Mesenchymal stem cell (in vitro differentiated cells and primary cell): ENCODE data around the gene SYTL3.

Experiments used
- DNase-seq: peaks from one replicate; pipeline ENCODE4 v3.0.0-alpha.2; 2013
- H2AFZ ChIP-seq: one replicate; pipeline ENCODE4 v1.6.1; 2013; ENCODE audit warnings: low read depth, mild to moderate bottlenecking, control low read depth, inconsistent platforms, low read length, moderate library complexity
- H2AK5ac ChIP-seq: 2 replicates; pipeline ENCODE4 v1.6.1; 2013; ENCODE audit warnings: low read length, moderate library complexity, mild to moderate bottlenecking, inconsistent platforms; ENCODE audit not compliant: severe bottlenecking
- H2BK120ac ChIP-seq: one replicate; pipeline ENCODE4 v1.6.1; 2013; ENCODE audit warnings: low read depth, mild to moderate bottlenecking, inconsistent platforms, low read length, moderate library complexity
- H2BK12ac ChIP-seq, 2 experiments: one replicate each; pipeline ENCODE4 v1.6.1; 2013; ENCODE audit warnings: inconsistent platforms in 2 of 2, low read length in 2 of 2, mild to moderate bottlenecking in 2 of 2, moderate library complexity in 2 of 2, control low read depth in 1 of 2
- H2BK15ac ChIP-seq: one replicate; pipeline ENCODE4 v1.6.1; 2013; ENCODE audit warnings: mild to moderate bottlenecking, low read depth, inconsistent platforms; ENCODE audit not compliant: poor library complexity, severe bottlenecking
- H2BK5ac ChIP-seq: 2 replicates; pipeline ENCODE4 v1.6.1; 2013; ENCODE audit warnings: low read depth, mild to moderate bottlenecking, low read length, control low read depth, inconsistent platforms; ENCODE audit not compliant: poor library complexity, severe bottlenecking
- H3K14ac ChIP-seq, 2 experiments: one replicate each; pipeline ENCODE4 v1.6.1; 2013; ENCODE audit warnings: inconsistent platforms in 2 of 2, low read length in 2 of 2, control low read depth in 1 of 2, mild to moderate bottlenecking in 1 of 2, moderate library complexity in 1 of 2
- H3K18ac ChIP-seq, 2 experiments: one replicate each; pipeline ENCODE4 v1.6.1; 2013; ENCODE audit warnings: inconsistent platforms in 2 of 2, low read length in 2 of 2, control low read depth in 1 of 2, low read depth in 1 of 2, mild to moderate bottlenecking in 1 of 2
- H3K23ac ChIP-seq, 2 experiments: one replicate each; pipeline ENCODE4 v1.6.1; 2013; ENCODE audit warnings: inconsistent platforms in 2 of 2, low read length in 2 of 2, mild to moderate bottlenecking in 2 of 2, moderate library complexity in 2 of 2, control low read depth in 1 of 2
- H3K27ac ChIP-seq: 2 replicates; pipeline ENCODE4 v1.5.1; 2013; ENCODE audit warnings: mild to moderate bottlenecking, moderate library complexity, low read length, control low read depth, inconsistent platforms; ENCODE audit not compliant: poor library complexity, severe bottlenecking
- H3K27me3 ChIP-seq, 2 experiments: 2 replicates each; pipeline versions ENCODE4 v1.6.1 to v1.7.0; 2013; ENCODE audit warnings: low read length in 2 of 2, mild to moderate bottlenecking in 2 of 2, moderate library complexity in 2 of 2, control low read depth in 1 of 2, inconsistent platforms in 1 of 2; ENCODE audit not compliant: control insufficient read depth in 1 of 2, insufficient read depth in 1 of 2
- H3K36me3 ChIP-seq, 2 experiments: 2 replicates each; pipeline versions ENCODE4 v1.6.1 to v1.7.0; 2013; ENCODE audit warnings: low read length in 2 of 2, control low read depth in 1 of 2, inconsistent platforms in 1 of 2, low read depth in 1 of 2, mild to moderate bottlenecking in 1 of 2; ENCODE audit not compliant: insufficient read depth in 2 of 2, control insufficient read depth in 1 of 2
- H3K4ac ChIP-seq, 2 experiments: one replicate each; pipeline ENCODE4 v1.6.1; 2013; ENCODE audit warnings: inconsistent platforms in 2 of 2, low read length in 2 of 2, mild to moderate bottlenecking in 2 of 2, moderate library complexity in 2 of 2, control low read depth in 1 of 2, low read depth in 1 of 2
- H3K4me1 ChIP-seq: 2 replicates; pipeline ENCODE4 v1.6.1; 2013; ENCODE audit warnings: low read depth, low read length, control low read depth; ENCODE audit not compliant: control insufficient read depth, insufficient read depth
- H3K4me2 ChIP-seq: 2 replicates; pipeline ENCODE4 v1.6.1; 2013; ENCODE audit warnings: low read length, mild to moderate bottlenecking, inconsistent platforms; ENCODE audit not compliant: poor library complexity, severe bottlenecking
- H3K4me3 ChIP-seq, 2 experiments: 2 replicates each; pipeline versions ENCODE4 v1.5.1 to v1.7.0; 2013; ENCODE audit warnings: low read length in 2 of 2, mild to moderate bottlenecking in 2 of 2, control low read depth in 1 of 2, low read depth in 1 of 2; ENCODE audit not compliant: insufficient read depth in 1 of 2
- H3K79me1 ChIP-seq: replicated peaks from 2 replicates; pipeline ENCODE4 v1.6.1; 2013; ENCODE audit warnings: mild to moderate bottlenecking, control low read depth, low read length, inconsistent platforms; ENCODE audit not compliant: poor library complexity, severe bottlenecking
- H3K9ac ChIP-seq: 2 replicates; pipeline ENCODE4 v1.7.0; 2013; ENCODE audit warnings: mild to moderate bottlenecking, low read length, moderate library complexity
- H3K9me3 ChIP-seq: 2 replicates; pipeline ENCODE4 v1.7.0; 2013; ENCODE audit warnings: mild to moderate bottlenecking, low read length; ENCODE audit not compliant: control insufficient read depth
- H4K8ac ChIP-seq: one replicate; pipeline ENCODE4 v1.6.1; 2013; ENCODE audit warnings: inconsistent platforms, mild to moderate bottlenecking, low read length, moderate library complexity
- H4K91ac ChIP-seq: one replicate; pipeline ENCODE4 v1.6.1; 2013; ENCODE audit warnings: mild to moderate bottlenecking, low read length, inconsistent platforms
- WGBS: methylation state at CpG from one replicate; pipeline ENCODE4 v1.1.7; 2013; ENCODE audit warnings: mixed read lengths; 5-methylcytosine and 5-hydroxymethylcytosine counted together

SYTL3 gene

DNA sequence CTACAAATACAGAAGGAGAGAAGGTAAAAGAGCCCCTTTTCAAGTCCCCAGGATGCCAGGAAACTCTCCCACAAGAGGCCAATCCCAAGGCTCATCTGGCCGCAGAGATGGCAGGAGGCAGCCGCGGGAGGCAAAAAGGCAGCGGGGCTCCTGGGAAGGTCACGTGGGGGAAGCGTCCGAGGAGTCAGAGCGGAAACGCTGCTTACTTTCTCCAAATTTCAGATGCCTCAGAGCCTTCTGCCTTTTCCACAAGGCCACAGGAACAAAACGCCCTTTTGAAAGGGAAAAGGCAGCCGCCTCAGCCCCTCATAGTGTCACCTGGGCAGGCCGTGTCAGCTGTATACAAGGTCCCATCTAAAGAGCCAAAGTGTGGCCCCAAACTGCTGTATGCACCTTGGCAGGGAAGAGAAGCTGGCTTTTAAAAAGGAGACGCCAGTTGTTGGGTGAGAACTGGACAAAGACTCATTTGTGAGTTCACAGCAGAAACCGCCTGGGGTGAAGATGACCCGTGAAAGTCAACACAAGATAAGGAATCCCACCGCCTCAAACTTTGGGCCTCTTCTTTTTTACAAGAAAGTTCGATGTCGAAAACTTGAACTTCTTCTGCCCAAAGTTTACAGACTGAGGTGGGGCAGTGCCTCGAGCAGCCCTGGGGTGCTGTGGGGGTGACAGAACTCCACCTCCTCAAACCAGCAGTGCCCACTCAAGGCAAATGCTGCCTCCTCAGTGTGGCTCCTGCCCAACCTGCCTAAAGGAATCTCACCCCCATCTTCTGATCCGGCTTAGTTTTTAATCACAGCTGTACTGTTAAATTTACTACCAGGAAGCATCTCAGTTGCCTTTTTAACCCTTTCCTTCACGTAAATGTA, 124.0 kb downstream of the SYTL3 start:
- Histone ChIP-seq H3K9ac (no peak overlapping the region), H2BK5ac (no peak overlapping the region), H3K4me1 (peaks cover 15% of the 10 kb centered on the region), H3K14ac (no peak overlapping the region), H2BK15ac (no peak overlapping the region), H3K4ac (no peak overlapping the region), H3K27me3 (no peaks in the 10 kb centered on the region), H2BK120ac (no peak overlapping the region), H2AFZ (no peak overlapping the region), H4K8ac (peak overlapping the region; percentile 38), H3K9me3 (no peaks in the 10 kb centered on the region), H3K18ac (no peak overlapping the region), H3K4me3 (no peak overlapping the region), H2BK12ac (no peak overlapping the region), H3K36me3 (peaks cover 32 to 69% of the 10 kb centered on the region in 2 experiments), H3K79me1 (peaks cover 47% of the 10 kb centered on the region), H3K23ac (peak overlapping the region in 1 of 2 experiments; percentile 57), H3K27ac (peak overlapping the region; percentile 80), H2AK5ac (peak overlapping the region; percentile 69), H4K91ac (no peak overlapping the region), H3K4me2 (no peak overlapping the region)
- DNase-seq: no peak
- WGBS: 79% methylated on average over 17 of the region's 21 CpGs

DNA sequence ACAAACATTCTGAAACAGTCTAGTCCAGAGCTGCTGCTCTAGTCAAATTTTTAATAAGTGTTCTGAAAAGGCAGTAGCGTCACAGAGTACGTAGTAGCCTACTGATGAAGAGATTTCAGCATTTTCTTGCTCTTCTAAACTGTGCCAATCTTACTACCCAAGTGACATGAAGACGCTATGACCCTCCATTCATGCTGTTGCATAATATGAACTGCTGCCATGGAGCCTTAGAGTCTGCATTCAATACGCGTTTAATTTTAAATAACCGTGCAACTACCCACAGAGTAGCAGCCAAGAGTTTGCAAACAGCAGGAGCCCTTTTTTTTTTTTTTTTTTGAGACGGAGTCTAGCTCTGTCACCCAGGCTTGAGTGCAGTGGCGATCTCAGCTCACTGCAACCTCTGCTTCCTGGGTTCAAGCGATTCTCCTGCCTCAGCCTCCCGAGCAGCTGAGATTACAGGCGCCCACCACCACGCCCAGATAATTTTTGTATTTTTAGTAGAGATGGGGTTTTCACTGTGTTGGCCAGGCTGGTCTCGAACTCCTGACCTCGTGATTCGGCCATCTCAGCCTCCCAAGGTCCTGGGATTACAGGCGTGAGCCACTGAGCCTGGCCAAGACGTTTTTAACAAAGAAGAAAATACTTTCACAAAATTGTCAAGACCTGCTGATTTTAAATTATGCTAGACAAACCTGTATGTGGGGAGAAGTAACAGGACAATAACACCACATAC, 125.0 kb downstream of the SYTL3 start:
- 91% methylated on average over 15 of the region's 17 CpGs for WGBS
- no peak overlapping the region for H4K8ac ChIP-seq
- H3K27me3 ChIP-seq: no peaks in the 10 kb centered on the region
- peaks cover 13% of the 10 kb centered on the region for H3K4me1 ChIP-seq
- H3K36me3 ChIP-seq: peaks cover 24 to 58% of the 10 kb centered on the region in 2 experiments
- no peak overlapping the region for H2AK5ac ChIP-seq
- H2BK5ac ChIP-seq: no peak overlapping the region
- H3K9ac ChIP-seq: no peak overlapping the region
- H2BK120ac ChIP-seq: no peak overlapping the region
- peaks cover 47% of the 10 kb centered on the region for H3K79me1 ChIP-seq
- no peak overlapping the region for H2BK15ac ChIP-seq
- no peak overlapping the region for H3K27ac ChIP-seq
- no peak overlapping the region for H4K91ac ChIP-seq
- H2AFZ ChIP-seq: no peak overlapping the region
- H3K14ac ChIP-seq: no peak overlapping the region
- no peak overlapping the region for H3K18ac ChIP-seq
- no peak for DNase-seq
- no peak overlapping the region for H3K23ac ChIP-seq
- H3K4me3 ChIP-seq: no peak overlapping the region
- H3K4ac ChIP-seq: no peak overlapping the region
- no peak overlapping the region for H3K4me2 ChIP-seq
- H3K9me3 ChIP-seq: no peaks in the 10 kb centered on the region
- no peak overlapping the region for H2BK12ac ChIP-seq

DNA sequence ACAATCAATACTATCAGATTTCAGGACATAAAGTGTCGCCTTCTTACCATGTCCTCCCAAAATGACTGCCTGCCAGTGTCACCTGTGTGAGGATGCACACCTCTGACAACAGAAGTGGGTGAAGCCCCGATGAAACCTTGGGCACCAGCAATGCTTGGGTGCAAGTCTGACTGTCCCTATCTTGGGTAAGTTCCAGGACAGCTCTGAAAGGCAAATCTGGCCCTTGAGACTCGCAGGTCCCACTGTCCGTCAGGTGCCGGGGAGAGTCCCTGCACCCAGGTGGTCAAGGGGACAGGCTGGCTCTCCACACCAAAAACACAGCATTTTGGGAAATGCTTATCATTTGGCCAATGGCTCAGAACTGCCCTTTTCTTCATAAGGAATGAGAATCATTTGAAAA, 126.0 kb downstream of the SYTL3 start:
- H4K8ac ChIP-seq: no peak overlapping the region
- no peak overlapping the region for H3K14ac ChIP-seq
- WGBS: 97% methylated on average over 5 of the region's 5 CpGs

DNA sequence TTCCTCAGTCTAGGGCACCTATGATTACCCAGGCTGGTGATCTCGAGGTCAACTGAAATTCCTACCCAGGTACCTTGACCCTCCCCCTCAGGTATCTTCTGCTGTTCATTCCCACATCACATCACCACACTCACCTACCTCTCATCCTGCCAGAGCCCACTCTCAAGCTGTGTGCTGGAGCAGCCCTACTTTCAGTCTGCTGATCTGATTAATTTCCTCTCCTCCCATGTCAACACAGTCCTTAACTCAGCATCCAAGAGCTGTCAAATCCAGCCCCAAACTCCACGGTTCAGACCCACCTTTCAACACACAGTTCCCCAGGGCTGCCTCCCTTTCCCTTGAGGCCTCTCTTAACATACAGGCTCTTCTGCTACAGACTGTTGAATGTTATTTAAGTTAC, 126.9 kb downstream of the SYTL3 start:
- Histone ChIP-seq H2BK5ac (no peak overlapping the region), H3K4me3 (no peak overlapping the region), H3K36me3 (peaks cover 20 to 51% of the 10 kb centered on the region in 2 experiments), H3K27me3 (no peaks in the 10 kb centered on the region), H3K27ac (no peak overlapping the region), H3K4ac (no peak overlapping the region), H2AFZ (no peak overlapping the region), H3K9ac (no peak overlapping the region), H3K14ac (no peak overlapping the region), H3K9me3 (no peaks in the 10 kb centered on the region), H3K18ac (no peak overlapping the region), H2BK120ac (no peak overlapping the region), H3K4me1 (peaks cover 13% of the 10 kb centered on the region), H2BK12ac (no peak overlapping the region), H3K79me1 (peaks cover 41% of the 10 kb centered on the region), H3K4me2 (no peak overlapping the region), H2AK5ac (no peak overlapping the region), H4K91ac (no peak overlapping the region), H3K23ac (no peak overlapping the region), H4K8ac (no peak overlapping the region), H2BK15ac (no peak overlapping the region)
- DNase-seq: no peak
- 84% methylated on average over 2 of the region's 2 CpGs for WGBS

More for the DNA sequence above, 126.0 kb downstream of the SYTL3 start:
- Histone ChIP-seq H2AK5ac (no peak overlapping the region), H3K27me3 (no peaks in the 10 kb centered on the region), H4K91ac (no peak overlapping the region), H2BK12ac (no peak overlapping the region), H3K4ac (no peak overlapping the region), H2BK5ac (no peak overlapping the region), H3K4me3 (no peak overlapping the region), H3K27ac (no peak overlapping the region), H3K36me3 (peaks cover 20 to 53% of the 10 kb centered on the region in 2 experiments), H3K23ac (no peak overlapping the region), H3K4me2 (no peak overlapping the region), H2BK15ac (no peak overlapping the region), H3K18ac (no peak overlapping the region), H2AFZ (no peak overlapping the region), H3K9ac (no peak overlapping the region), H2BK120ac (no peak overlapping the region), H3K79me1 (peaks cover 43% of the 10 kb centered on the region), H3K4me1 (peaks cover 13% of the 10 kb centered on the region), H3K9me3 (no peaks in the 10 kb centered on the region)
- no peak for DNase-seq
